Dermis lymphatic vessel endothelial cell (primary cell): ENCODE results near the gene ZBTB8A. TPM values are rescaled to one million over a fixed set of nuclear protein-coding genes. Genes with fewer than 3 reads are reported as not detected.

Experiments used
- total RNA-seq: library from RNA; depleted of rRNA; stranded (reverse); fragments of >200 nt; gene quantifications from 2 replicates; pipeline ENCODE4 v1.2.1, GENCODE V29; 2014

Gene ZBTB8A
- 9.0 and 11.5 TPM in 2 replicates for total RNA-seq

DNA sequence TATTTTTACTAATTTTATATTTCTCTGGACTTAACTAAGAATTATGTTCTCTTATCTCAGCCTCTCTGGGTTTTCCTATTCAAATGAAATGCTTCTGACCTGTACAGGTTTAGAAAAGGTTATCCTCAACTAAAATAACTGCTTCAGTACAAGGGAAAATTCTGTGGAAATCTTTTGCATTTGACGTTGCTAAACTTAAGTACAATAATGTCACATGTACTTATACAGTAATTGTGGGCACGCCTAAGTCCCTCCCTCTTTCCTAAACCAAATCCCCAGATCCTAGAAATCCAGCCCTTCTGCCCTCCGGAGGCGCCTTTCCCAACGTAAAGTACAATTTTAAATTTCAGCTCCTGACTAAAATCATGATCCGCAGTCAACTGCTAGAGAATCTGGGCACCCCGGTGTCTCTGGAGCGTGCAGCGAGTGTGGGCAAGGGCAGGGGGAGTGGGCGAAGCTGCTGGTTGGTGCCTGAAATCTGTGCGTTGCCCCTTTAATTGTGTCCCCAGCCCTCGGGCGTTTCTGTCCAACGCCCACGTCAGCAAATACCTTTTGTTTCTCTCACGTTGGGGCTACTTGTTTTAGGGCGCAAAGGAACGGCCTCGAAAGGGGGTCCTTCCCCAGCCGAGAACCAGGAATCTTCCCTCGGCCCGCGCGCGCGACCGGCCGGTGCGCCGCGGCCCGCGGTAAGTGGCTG is at the start of gene ZBTB8A:
ZBTB8A (plus strand) TSS at position 541 of the 697 bp plus-strand sequence. CDS start 53,505 bp downstream, outside the sequence.

DNA sequence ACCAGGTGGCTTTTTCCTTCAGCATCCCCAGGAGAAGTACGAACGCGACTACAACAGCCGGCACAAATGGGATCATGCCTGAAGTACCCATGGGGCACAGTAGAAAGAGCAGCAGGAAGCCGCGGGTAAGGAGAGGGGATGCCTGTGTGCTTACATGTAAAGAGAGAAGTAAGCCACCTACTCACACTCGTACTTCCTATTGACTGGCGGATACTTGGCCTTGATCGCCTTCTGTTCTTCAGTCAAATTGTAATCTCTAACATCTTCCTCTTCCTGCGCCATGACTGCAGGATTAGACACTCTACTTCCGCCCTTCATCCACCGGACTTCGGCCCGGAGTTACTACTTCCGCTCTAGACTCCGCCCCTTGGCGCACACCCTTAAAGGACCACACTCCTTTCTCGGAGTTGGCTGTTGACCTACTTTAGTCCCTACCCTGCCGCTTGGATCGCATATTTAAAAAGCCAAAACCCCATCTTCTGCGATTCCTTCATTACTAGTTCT is 111.1 kb downstream of the ZBTB8A start, which contains the start of gene ZBTB8OS:
ZBTB8OS (minus strand) TSS at position 303 of the 504 bp plus-strand sequence; CDS start at position 282, 21 bp downstream.

DNA sequence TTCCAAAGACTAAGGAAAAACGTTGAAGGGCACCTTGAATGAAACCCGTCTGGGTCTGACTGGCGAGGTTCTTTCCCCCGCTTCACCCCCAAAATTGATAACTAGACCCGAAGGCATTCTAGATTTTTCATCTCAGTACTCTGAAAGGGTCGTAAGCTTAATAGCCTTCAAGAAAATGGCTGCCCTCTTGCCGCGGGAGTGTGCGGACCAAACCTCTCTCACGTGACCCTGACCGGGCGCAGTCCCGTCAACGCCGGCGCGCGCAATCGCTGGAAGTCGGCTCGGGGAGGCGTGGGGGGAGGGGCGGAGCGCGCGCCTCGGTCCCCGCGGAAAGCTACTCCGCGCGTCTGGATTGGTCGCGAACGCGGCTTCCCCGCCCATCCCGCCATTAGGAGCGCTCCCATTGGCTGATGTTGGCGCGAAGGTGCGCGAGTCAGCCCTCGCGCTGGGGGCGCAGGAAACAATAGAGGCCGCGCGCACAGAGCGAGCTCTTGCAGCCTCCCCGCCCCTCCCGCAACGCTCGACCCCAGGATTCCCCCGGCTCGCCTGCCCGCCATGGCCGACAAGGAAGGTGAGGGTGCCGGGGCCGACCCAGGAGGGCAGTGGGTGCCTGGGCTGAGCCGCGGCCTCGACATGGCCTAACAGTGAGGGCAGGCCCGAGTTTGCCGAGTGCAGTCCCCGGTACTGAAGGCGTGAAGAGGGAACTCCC is 111.7 kb downstream of the ZBTB8A start, which contains the start of gene RBBP4:
RBBP4 (plus strand) TSS at position 457 of the 709 bp plus-strand sequence; CDS start at position 556, 99 bp downstream.

Other genes with a start within 250 kb of the ZBTB8A start
- 143 and 168 TPM in 2 replicates for gene HDAC1, start 247.3 kb upstream of the ZBTB8A start, total RNA-seq
- gene MARCKSL1, start 203.2 kb upstream of the ZBTB8A start, total RNA-seq = 128 and 185 TPM in 2 replicates
- gene FAM229A, start 176.9 kb upstream of the ZBTB8A start, total RNA-seq = 0.86 and 0.98 TPM in 2 replicates
- gene TSSK3, start 176.9 kb upstream of the ZBTB8A start, total RNA-seq = 0.09 and 0.11 TPM in 2 replicates
- gene BSDC1, start 145.0 kb upstream of the ZBTB8A start, total RNA-seq = 38.0 and 47.8 TPM in 2 replicates
- gene ZBTB8B, start 74.4 kb upstream of the ZBTB8A start, total RNA-seq = under 0.01 TPM in 2 replicates
- gene ZBTB8OS, start 111.1 kb downstream of the ZBTB8A start, total RNA-seq = 31.7 and 34.5 TPM in 2 replicates
- 180 and 207 TPM in 2 replicates for gene RBBP4, start 111.8 kb downstream of the ZBTB8A start, total RNA-seq
- gene SYNC, start 163.3 kb downstream of the ZBTB8A start, total RNA-seq = 13.9 and 18.1 TPM in 2 replicates